Panc1 (cell line): ENCODE data around the gene ZBTB20. TPM values are rescaled to one million over a fixed set of nuclear protein-coding genes. Genes with fewer than 3 reads are reported as not detected.

ENCODE experiments used
- ATAC-seq: fragments of 200-7000 bp; cut with Tn5 transposase; 2 replicates; pipeline ENCODE4 v1.9.1; 2020; ENCODE audit warnings: mild to moderate bottlenecking, moderate library complexity
- BruUV-seq: library from RNA; stranded (reverse); fragments of 400-500 nt; replicated peaks from 2 replicates; lab custom pipeline; 2021; lab: Mats Ljungman, UMichigan
- CTCF ChIA-PET: fragments of 300-600 bp; sonication (Branson Sonifier 250); formaldehyde crosslinking; loops from one replicate; lab custom pipeline; 2022; ENCODE audit warnings: antibody characterized with exemption; lab: Charles Lee
- POLR2A ChIA-PET: fragments of 300-600 bp; sonication (Branson Sonifier 250); formaldehyde crosslinking; loops from one replicate; lab custom pipeline; 2022; ENCODE audit warnings: antibody characterized with exemption; lab: Charles Lee
- DNase-seq: peaks from one replicate; pipeline ENCODE4 v3.0.0-alpha.2; 2010; ENCODE audit warnings: low read depth, low spot score
- H3K27ac ChIP-seq: 2 replicates; pipeline ENCODE4 v1.5.1; 2011; ENCODE audit warnings: mild to moderate bottlenecking, low read length, inconsistent platforms
- H3K27me3 ChIP-seq: fragments of 200-500 bp; sonication (Bioruptor generic); 2 replicates; pipeline ENCODE4 v1.6.0; 2014; ENCODE audit warnings: low read length, inconsistent platforms; ENCODE audit not compliant: control insufficient read depth, insufficient read depth
- H3K36me3 ChIP-seq: fragments of 200-500 bp; sonication (Bioruptor generic); 2 replicates; pipeline ENCODE4 v1.5.1; 2014; ENCODE audit warnings: inconsistent platforms, mild to moderate bottlenecking, low read length, moderate library complexity; ENCODE audit not compliant: control insufficient read depth, insufficient read depth
- H3K4me1 ChIP-seq: 2 replicates; pipeline ENCODE4 v1.5.1; 2011; ENCODE audit warnings: inconsistent platforms, mild to moderate bottlenecking, low read length, moderate library complexity; ENCODE audit not compliant: control insufficient read depth, insufficient read depth
- H3K4me3 ChIP-seq, 2 experiments: 2 replicates each; pipeline ENCODE4 v1.5.1; 2011 to 2012; ENCODE audit warnings: low read depth in 2 of 2, low read length in 2 of 2, mild to moderate bottlenecking in 2 of 2, inconsistent platforms in 1 of 2, moderate library complexity in 1 of 2
- H3K9me3 ChIP-seq: fragments of 200-500 bp; sonication (Bioruptor generic); 2 replicates; pipeline ENCODE4 v1.5.1; 2014; ENCODE audit warnings: low read depth, mild to moderate bottlenecking, inconsistent platforms, low read length, moderate library complexity; ENCODE audit not compliant: control insufficient read depth, insufficient read depth
- CTCF ChIP-seq: fragments of 450-650 bp; IDR thresholded peaks from 2 replicates; pipeline ENCODE4 v1.5.1; 2017; ENCODE audit warnings: mild to moderate bottlenecking
- POLR2AphosphoS5 ChIP-seq: IDR thresholded peaks from 2 replicates; pipeline ENCODE4 v1.6.1; 2012; ENCODE audit warnings: mild to moderate bottlenecking, low read depth, low read length, moderate library complexity
- REST ChIP-seq, 2 experiments: IDR thresholded peaks; 2 replicates each; pipeline ENCODE4 v1.6.1; 2011 to 2012; ENCODE audit warnings: low read depth in 2 of 2, control low read depth in 1 of 2, low read length in 1 of 2, mild to moderate bottlenecking in 1 of 2, moderate library complexity in 1 of 2; ENCODE audit not compliant: insufficient read depth in 1 of 2
- SIN3A ChIP-seq: IDR thresholded peaks from 2 replicates; pipeline ENCODE4 v1.6.1; 2012; ENCODE audit warnings: low read depth, mild to moderate bottlenecking, low read length, moderate library complexity, borderline replicate concordance; ENCODE audit not compliant: insufficient read depth
- TCF7L2 ChIP-seq: IDR thresholded peaks from 2 replicates; pipeline ENCODE4 v1.6.1; 2011; ENCODE audit warnings: mild to moderate bottlenecking, low read depth, low read length, inconsistent platforms
- in situ Hi-C: cut with HindIII; loops from 2 replicates; pipeline ENCODE4 v1.10.0; 2016; ENCODE audit warnings: low sequenced_read_pairs, low pct_unique_long_range_greater_than_20kb
- intact Hi-C: fragments of 100-400 bp; cut with micrococcal nuclease; formaldehyde crosslinking; loops from one replicate; pipeline ENCODE4 v1.10.0; 2022; ENCODE audit not compliant: unreplicated experiment
- total RNA-seq: library from RNA; stranded (reverse); gene quantifications from one replicate; pipeline ENCODE4 v1.2.1, GENCODE V29; 2021; ENCODE audit not compliant: unreplicated experiment

Gene ZBTB20
- total RNA-seq, 1 experiment from 2014 or later: 4.1 TPM

- no peak for TF ChIP-seq POLR2AphosphoS5
- H3K4me1 ChIP-seq: no peaks in the 10 kb centered on the region
- H3K36me3 ChIP-seq: no peaks in the 10 kb centered on the region
- in situ Hi-C loops: no loop called here
- ATAC-seq: no peak
- POLR2A ChIA-PET: no interaction called here
- no TSS peak for BruUV-seq
- no peak for DNase-seq
- H3K27ac ChIP-seq: no peak overlapping the region
- H3K4me3 ChIP-seq: no peak overlapping the region
- no peaks in the 10 kb centered on the region for H3K9me3 ChIP-seq
- intact Hi-C loops: no loop called here
- H3K27me3 ChIP-seq: no peaks in the 10 kb centered on the region
- CTCF ChIA-PET: no interaction called here
Measured at GRCh38 chr3:114344492-114344891, 802.6 kb downstream of the ZBTB20 start.

GRCh38 chr3:114338651-114339357 is 808.3 kb downstream of the ZBTB20 start:
- Histone ChIP-seq H3K4me1 (no peaks in the 10 kb centered on the region), H3K4me3 (no peak overlapping the region), H3K27me3 (no peaks in the 10 kb centered on the region), H3K36me3 (no peaks in the 10 kb centered on the region), H3K9me3 (no peaks in the 10 kb centered on the region), H3K27ac (no peak overlapping the region)
- in situ Hi-C loops (no loop called here), intact Hi-C loops (no loop called here)
- CTCF ChIA-PET: no interaction called here
- ATAC-seq (no peak), DNase-seq (no peak)
- no TSS peak for BruUV-seq
- TF ChIP-seq REST (IDR thresholded peaks at IDR 0.05; ENCODE audit: insufficient read depth in 1 of 2, low read depth in 2 of 2, low read length in 1 of 2): no peak
- TF ChIP-seq TCF7L2: no peak
- no peak for TF ChIP-seq SIN3A
- TF ChIP-seq CTCF: no peak
- TF ChIP-seq POLR2AphosphoS5: no peak
- POLR2A ChIA-PET: no interaction called here

- ATAC-seq (no peak), DNase-seq (no peak)
- H3K4me3 ChIP-seq: no peak overlapping the region
- ChIA-PET CTCF (no interaction called here), POLR2A (no interaction called here)
- in situ Hi-C loops (no loop called here), intact Hi-C loops (no loop called here)
- TF ChIP-seq SIN3A: no peak
- TF ChIP-seq REST (IDR thresholded peaks at IDR 0.05; ENCODE audit: insufficient read depth in 1 of 2, low read depth in 2 of 2, low read length in 1 of 2): no peak
- TF ChIP-seq POLR2AphosphoS5: no peak
- TF ChIP-seq TCF7L2: no peak
- no peak for TF ChIP-seq CTCF
- H3K9me3 ChIP-seq: no peaks in the 10 kb centered on the region
- H3K27me3 ChIP-seq: no peaks in the 10 kb centered on the region
- no peaks in the 10 kb centered on the region for H3K4me1 ChIP-seq
- no TSS peak for BruUV-seq
- H3K36me3 ChIP-seq: no peaks in the 10 kb centered on the region
- no peak overlapping the region for H3K27ac ChIP-seq
Measured at GRCh38 chr3:114336857-114337256, 810.2 kb downstream of the ZBTB20 start.
